Gastroesophageal sphincter (tissue), 3 donors: ENCODE measurements around the gene CENPF.

ENCODE experiments used
- EP300 ChIP-seq: sonication (generic); formaldehyde crosslinking; IDR thresholded peaks from one replicate; pipeline ENCODE4 v1.6.1; 2017; ENCODE audit warnings: antibody characterized with exemption, mild to moderate bottlenecking
- POLR2A ChIP-seq, 2 donors: fragments of 450-650 bp; IDR thresholded peaks; one replicate each; pipeline ENCODE4 v1.6.1; 2017; ENCODE audit warnings: antibody characterized with exemption in 2 of 2, mild to moderate bottlenecking in 2 of 2, moderate library complexity in 1 of 2
- TF ChIP-seq, protein P1 (sequence below), 4 experiments: fragments of 200-600 bp in 2 of 4; fragments of 450-650 bp in 2 of 4; sonication (generic) in 1 of 4; IDR thresholded peaks; one replicate each; pipeline ENCODE4 v1.5.1; 2017 to 2019; ENCODE audit warnings: antibody characterized with exemption in 4 of 4, mild to moderate bottlenecking in 2 of 4, moderate library complexity in 2 of 4

DNA sequence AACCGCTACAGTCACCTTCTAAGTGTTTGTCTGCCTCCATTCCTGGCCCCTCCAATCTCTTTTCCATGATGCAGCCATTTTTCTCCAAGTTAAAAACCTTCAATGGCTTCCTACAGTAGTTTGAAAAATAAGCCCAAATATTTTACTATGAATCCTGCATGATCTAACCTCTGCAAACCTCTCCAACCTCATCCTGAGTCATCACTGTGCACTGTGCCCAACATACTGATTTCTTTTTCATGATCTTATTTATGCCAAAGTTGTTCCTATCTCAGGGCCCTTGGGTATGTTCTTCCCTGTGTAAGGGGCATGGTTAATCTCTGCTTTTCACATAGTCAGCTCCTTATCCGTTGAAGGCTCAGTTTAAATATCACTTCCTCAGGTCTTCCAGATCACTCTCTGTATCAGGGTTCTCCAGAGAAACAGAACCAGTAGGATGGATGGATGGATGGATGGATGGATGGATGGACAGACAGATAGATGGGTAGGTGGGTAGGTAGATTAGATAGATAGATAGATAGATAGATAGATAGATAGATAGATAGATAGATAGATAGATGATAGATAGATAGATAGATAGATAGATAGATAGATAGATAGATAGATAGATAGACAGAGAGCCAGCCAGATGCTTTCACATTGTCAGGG lies 33.5 kb upstream of the CENPF start:
- TF ChIP-seq POLR2A (IDR thresholded peaks at IDR 0.05) (no peak), EP300 (no peak)
- TF ChIP-seq, protein P1, sequence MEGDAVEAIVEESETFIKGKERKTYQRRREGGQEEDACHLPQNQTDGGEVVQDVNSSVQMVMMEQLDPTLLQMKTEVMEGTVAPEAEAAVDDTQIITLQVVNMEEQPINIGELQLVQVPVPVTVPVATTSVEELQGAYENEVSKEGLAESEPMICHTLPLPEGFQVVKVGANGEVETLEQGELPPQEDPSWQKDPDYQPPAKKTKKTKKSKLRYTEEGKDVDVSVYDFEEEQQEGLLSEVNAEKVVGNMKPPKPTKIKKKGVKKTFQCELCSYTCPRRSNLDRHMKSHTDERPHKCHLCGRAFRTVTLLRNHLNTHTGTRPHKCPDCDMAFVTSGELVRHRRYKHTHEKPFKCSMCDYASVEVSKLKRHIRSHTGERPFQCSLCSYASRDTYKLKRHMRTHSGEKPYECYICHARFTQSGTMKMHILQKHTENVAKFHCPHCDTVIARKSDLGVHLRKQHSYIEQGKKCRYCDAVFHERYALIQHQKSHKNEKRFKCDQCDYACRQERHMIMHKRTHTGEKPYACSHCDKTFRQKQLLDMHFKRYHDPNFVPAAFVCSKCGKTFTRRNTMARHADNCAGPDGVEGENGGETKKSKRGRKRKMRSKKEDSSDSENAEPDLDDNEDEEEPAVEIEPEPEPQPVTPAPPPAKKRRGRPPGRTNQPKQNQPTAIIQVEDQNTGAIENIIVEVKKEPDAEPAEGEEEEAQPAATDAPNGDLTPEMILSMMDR (IDR thresholded peaks at IDR 0.05) = no peak
